Skeletal muscle satellite cell (primary cell): Measurements from ENCODE around the gene CHSY3.

Experiments used
- H3K27me3 ChIP-seq: 2 replicates; pipeline ENCODE4 v1.7.0; 2013; ENCODE audit warnings: low read length; ENCODE audit not compliant: control insufficient read depth, insufficient read depth
- H3K36me3 ChIP-seq: 2 replicates; pipeline ENCODE4 v1.7.0; 2013; ENCODE audit warnings: mild to moderate bottlenecking, control low read depth, low read length; ENCODE audit not compliant: insufficient read depth
- H3K4me1 ChIP-seq: 2 replicates; pipeline ENCODE4 v1.7.0; 2013; ENCODE audit warnings: low read length; ENCODE audit not compliant: control insufficient read depth, insufficient read depth
- H3K4me2 ChIP-seq: 2 replicates; pipeline ENCODE4 v1.7.0; 2013; ENCODE audit warnings: mild to moderate bottlenecking, low read length
- H3K4me3 ChIP-seq: 2 replicates; pipeline ENCODE4 v1.7.0; 2013; ENCODE audit warnings: low read length
- H3K9ac ChIP-seq: 2 replicates; pipeline ENCODE4 v1.7.0; 2013; ENCODE audit warnings: mild to moderate bottlenecking, low read depth, low read length, moderate library complexity
- H3K9me3 ChIP-seq: replicated peaks from 2 replicates; pipeline ENCODE4 v1.7.0; 2013; ENCODE audit warnings: mild to moderate bottlenecking, control low read depth, low read length

Gene CHSY3

DNA sequence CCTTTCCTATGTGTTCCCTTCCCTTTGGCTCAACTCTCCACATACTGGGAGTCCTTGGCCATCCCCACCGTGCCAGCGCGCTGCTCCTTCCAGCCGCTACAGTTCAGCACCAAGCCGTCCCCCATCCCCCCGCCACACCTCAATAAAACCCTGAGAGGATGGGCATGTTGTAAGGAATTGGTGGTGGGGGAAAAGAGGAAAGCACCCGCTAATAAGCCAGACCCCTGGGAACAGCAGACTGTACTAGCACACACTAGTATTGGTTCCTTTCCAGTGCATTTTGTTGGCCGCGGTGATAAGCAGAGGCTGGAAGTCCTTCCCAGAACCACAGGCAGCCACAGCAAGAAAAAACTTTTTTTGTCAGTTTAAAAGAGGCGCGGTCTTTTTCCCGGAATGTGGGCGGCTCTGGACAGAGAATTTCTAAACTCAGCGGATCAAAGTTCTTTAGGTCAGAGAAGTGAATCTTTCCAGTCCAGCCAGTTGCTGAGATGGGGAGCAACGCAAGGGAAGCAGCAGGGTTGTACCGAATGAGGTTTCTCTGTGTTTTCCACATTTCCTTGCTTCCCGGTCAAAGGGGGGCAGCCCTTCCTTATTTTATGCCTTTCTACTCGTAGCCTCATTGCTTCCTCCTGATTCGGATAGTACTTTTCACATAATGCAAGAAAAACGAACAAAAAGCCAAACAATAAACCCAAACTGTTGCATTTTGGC is 2.1 kb downstream of the CHSY3 start:
- Histone ChIP-seq H3K4me2 (peak overlapping the region; percentile 92), H3K27me3 (no peaks in the 10 kb centered on the region), H3K9ac (peak overlapping the region; percentile 81), H3K9me3 (no peaks in the 10 kb centered on the region), H3K4me1 (peaks cover 7% of the 10 kb centered on the region), H3K4me3 (peak overlapping the region; percentile 87), H3K36me3 (no peaks in the 10 kb centered on the region)

DNA sequence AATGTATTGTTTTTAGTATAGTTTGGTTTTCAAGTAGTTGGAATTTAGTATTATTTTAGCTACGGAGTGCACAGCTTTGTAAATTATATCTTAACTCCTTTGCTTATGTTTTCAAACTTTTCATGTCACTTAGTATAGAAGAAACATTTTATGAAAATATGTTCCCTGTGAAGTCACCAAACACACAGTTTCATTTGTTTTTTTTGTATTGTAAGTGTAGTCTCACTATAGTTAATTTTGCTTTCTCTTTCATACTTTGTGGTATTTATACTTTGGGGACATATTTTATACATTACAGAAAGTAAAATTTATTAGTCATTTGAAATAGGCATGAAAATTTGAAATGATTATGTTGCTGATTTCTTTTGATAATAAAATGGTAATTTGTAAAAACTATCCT is 5.0 kb downstream of the CHSY3 start:
- Histone ChIP-seq H3K9me3 (no peaks in the 10 kb centered on the region), H3K4me2 (no peak overlapping the region), H3K9ac (no peak overlapping the region), H3K36me3 (no peaks in the 10 kb centered on the region), H3K4me3 (no peak overlapping the region), H3K27me3 (no peaks in the 10 kb centered on the region), H3K4me1 (peaks cover 7% of the 10 kb centered on the region)

DNA sequence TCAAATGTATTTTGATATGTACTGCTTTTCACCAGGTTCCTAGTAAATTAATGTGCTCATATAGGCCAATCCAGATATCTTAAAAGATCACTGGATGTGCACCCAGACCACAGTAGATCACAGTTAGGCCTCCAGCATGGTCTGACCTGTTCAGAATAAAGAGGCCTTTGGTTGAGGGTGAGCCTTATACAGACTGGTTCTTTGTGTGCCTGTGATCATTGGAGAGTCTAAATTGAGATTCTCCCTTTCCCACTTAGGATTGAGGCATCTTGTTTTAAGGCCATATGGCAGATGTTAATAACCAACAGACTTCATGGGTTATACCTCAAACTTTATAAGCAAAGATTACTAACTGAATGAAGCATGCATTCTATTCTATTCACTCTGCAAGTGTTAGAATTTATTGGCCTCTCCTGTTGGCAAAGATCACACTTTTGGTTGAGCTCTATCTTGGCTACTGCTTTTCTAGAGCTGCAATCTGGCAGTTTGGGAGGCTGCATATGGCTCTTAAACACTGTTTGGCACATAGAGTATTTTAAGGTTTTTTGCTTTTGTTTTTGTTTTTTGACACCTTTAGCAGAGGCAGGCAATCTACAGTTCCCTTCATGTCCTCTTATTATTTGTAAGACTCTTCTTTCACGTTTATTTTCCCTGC is 8.5 kb downstream of the CHSY3 start:
- no peak overlapping the region for H3K4me2 ChIP-seq
- no peaks in the 10 kb centered on the region for H3K4me1 ChIP-seq
- no peak overlapping the region for H3K9ac ChIP-seq
- no peaks in the 10 kb centered on the region for H3K9me3 ChIP-seq
- no peaks in the 10 kb centered on the region for H3K36me3 ChIP-seq
- H3K4me3 ChIP-seq, result no peak overlapping the region
- no peaks in the 10 kb centered on the region for H3K27me3 ChIP-seq

DNA sequence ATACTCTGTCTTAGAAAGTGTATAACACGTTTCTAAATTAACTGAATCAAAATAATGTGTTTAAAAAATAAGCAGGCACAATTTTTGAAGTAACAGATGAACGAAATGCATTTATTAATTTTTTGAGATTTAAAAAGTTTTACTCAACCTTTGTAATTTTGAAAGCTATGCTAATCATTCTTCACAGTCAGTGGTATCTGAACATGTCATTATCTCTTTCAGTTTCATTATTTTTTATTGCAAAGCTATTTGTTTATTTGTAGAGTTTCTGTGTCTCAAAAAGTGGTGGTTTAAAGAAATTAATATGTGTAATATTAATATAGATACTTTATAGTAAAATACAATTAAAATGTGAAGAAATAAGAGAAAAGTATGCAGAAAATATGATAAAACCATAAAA is 11.2 kb downstream of the CHSY3 start:
- Histone ChIP-seq H3K4me1 (no peaks in the 10 kb centered on the region), H3K9me3 (no peaks in the 10 kb centered on the region)

DNA sequence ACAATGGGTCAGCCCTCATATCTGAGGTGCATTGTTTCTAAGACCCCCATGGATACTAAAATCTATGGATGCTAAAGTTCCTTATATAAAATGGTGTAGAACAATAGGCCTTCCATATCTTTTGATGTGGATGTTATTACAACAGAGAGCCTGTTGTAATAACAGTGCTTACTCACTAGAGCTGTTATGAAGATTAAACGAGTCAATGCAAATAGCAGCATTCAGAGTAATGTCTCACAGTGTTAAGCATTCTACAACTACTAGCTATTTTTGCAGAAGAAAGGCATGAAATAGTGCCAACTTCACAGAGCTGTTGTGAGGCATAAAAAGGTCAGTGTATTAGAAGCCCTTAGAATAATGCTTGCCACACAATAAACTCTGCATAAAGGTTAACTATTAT is 13.0 kb downstream of the CHSY3 start:
- Histone ChIP-seq H3K9ac (no peak overlapping the region), H3K36me3 (no peaks in the 10 kb centered on the region), H3K27me3 (no peaks in the 10 kb centered on the region), H3K4me1 (no peaks in the 10 kb centered on the region), H3K4me3 (no peak overlapping the region), H3K4me2 (no peak overlapping the region), H3K9me3 (no peaks in the 10 kb centered on the region)

More for the DNA sequence above, 11.2 kb downstream of the CHSY3 start:
- no peak overlapping the region for H3K4me2 ChIP-seq
- no peaks in the 10 kb centered on the region for H3K27me3 ChIP-seq
- no peaks in the 10 kb centered on the region for H3K36me3 ChIP-seq
- H3K4me3 ChIP-seq, result no peak overlapping the region
- no peak overlapping the region for H3K9ac ChIP-seq

DNA sequence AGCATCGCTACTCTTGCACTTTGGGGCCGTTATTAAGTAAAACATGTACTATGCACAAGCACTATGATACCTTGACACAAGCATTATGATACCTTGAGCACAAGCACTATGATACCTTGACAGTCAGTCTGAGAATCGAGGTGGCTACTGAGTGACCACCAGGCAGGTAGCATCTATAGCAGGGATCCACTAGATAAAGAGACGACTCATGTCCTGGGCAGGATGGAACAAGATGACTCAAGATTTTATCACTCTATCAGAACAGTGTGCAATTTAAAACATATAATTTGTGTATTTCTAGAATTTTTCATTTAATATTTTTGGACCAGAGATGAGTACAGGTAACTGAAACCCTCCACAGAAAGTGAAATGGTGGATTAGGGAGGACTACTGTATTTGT is 16.9 kb downstream of the CHSY3 start:
- H3K4me1 ChIP-seq, result no peaks in the 10 kb centered on the region
- no peak overlapping the region for H3K4me2 ChIP-seq
- H3K36me3 ChIP-seq, result no peaks in the 10 kb centered on the region
- no peaks in the 10 kb centered on the region for H3K9me3 ChIP-seq
- H3K27me3 ChIP-seq, result no peaks in the 10 kb centered on the region
- H3K9ac ChIP-seq, result no peak overlapping the region
- H3K4me3 ChIP-seq, result no peak overlapping the region

DNA sequence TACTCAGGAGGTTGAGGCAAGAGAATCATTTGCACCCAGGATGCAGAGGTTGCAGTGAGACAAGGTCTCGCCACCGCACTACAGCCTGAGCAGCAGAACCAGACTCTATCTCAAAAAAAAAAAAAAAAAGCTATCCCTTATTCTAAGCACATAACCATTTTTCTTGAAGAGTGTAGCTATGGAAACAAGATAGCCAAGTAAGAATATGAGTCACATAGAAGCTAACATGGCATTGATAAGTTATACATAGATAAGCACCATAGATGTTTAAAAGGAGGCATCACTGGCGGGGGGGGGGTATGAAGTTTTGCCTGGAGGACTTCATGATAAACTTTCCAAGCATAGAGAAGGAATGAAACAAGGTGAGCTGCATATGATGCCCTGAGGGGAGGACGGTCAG is 26.0 kb downstream of the CHSY3 start:
- no peaks in the 10 kb centered on the region for H3K9me3 ChIP-seq
- no peak overlapping the region for H3K9ac ChIP-seq
- no peak overlapping the region for H3K4me3 ChIP-seq
- no peaks in the 10 kb centered on the region for H3K36me3 ChIP-seq
- H3K4me1 ChIP-seq, result no peaks in the 10 kb centered on the region
- no peak overlapping the region for H3K4me2 ChIP-seq
- H3K27me3 ChIP-seq, result no peaks in the 10 kb centered on the region

DNA sequence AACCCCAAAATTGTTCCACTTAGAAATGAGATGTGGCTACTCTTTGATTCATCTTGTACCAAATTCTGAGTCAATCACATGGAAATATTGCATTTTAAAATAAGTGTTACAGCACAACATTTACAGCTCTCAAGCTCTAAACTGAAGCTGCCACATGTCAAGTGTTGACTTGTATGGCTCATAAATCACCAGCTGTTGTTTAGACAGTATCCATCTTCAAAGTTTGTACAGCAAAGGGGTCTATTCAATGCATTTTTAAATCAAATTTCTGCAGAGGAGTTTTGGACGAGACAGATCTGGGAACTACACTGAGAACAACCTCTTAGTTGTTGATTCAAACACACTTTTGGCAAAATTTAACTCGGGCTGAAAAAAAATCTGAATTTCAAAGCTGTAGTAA is 31.4 kb downstream of the CHSY3 start:
- H3K4me2 ChIP-seq, result no peak overlapping the region
- no peaks in the 10 kb centered on the region for H3K27me3 ChIP-seq
- no peaks in the 10 kb centered on the region for H3K4me1 ChIP-seq
- H3K36me3 ChIP-seq, result no peaks in the 10 kb centered on the region
- H3K9me3 ChIP-seq, result no peaks in the 10 kb centered on the region
- H3K4me3 ChIP-seq, result no peak overlapping the region
- no peak overlapping the region for H3K9ac ChIP-seq

DNA sequence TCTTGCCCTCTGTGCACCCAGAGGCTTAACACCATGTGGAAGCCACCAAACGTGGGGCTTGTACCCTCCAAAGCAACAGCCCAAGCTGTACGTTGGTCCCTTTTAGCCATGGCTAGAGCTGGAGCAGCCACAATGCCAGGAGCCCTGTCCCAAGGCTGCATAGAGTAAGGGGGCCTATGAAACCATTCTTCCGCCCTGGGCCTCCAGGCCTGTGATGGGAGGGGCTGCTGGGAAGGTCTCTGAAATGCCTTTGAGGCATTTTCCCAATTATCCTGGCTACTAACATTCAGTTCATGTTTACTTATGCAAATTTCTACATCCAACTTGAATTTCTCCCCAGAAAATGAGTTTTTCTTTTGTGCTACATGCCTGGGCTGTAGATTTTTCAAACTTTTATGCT is 33.8 kb downstream of the CHSY3 start:
- no peak overlapping the region for H3K4me3 ChIP-seq
- H3K9ac ChIP-seq, result no peak overlapping the region
- H3K9me3 ChIP-seq, result no peaks in the 10 kb centered on the region
- no peaks in the 10 kb centered on the region for H3K4me1 ChIP-seq
- no peaks in the 10 kb centered on the region for H3K27me3 ChIP-seq
- H3K4me2 ChIP-seq, result no peak overlapping the region
- H3K36me3 ChIP-seq, result no peaks in the 10 kb centered on the region

DNA sequence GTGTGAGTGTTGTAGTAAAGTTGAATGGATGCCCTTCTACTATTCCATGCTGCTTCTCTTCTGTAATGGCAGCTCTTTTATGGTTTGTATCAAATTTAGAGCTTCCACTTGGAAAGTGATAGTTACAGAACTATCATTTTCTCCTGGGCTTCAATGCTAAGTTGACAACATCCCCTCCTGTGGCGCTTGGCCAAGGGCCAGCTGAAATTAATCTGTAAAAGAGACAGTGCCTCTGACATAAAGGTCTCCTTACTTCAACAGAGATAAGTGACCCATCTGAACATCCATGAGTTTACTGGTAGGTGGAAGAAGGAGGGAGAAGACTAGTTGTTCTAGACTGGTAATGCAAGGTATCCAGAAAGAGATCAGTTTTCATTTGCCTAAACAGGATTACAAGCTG is 39.7 kb downstream of the CHSY3 start:
- H3K36me3 ChIP-seq, result no peaks in the 10 kb centered on the region
- H3K4me1 ChIP-seq, result peaks cover 13% of the 10 kb centered on the region
- H3K4me2 ChIP-seq, result no peak overlapping the region
- no peak overlapping the region for H3K4me3 ChIP-seq
- no peaks in the 10 kb centered on the region for H3K27me3 ChIP-seq
- H3K9me3 ChIP-seq, result no peaks in the 10 kb centered on the region
- no peak overlapping the region for H3K9ac ChIP-seq

DNA sequence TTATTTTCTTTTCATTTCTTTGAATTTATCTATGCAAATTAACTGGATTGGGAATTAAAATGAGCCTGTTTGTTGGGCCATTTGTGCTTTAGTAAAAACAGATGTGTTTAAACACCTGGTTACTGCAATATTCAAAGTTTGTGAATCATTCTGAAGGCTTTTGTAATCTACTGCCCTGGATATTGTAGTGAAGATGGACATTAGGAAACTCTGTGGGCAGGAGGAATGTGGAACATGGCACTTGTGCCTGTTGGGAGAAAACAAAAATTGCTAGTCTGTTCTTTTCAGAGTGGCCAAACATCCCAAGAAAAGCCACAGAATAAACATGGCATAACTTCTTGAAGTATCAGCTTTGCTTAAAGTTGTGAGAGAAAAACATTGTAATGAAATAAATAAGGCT is 40.8 kb downstream of the CHSY3 start:
- H3K36me3 ChIP-seq, result no peaks in the 10 kb centered on the region
- H3K9ac ChIP-seq, result no peak overlapping the region
- H3K4me3 ChIP-seq, result no peak overlapping the region
- peaks cover 13% of the 10 kb centered on the region for H3K4me1 ChIP-seq
- peak overlapping the region; percentile 26 for H3K4me2 ChIP-seq
- H3K9me3 ChIP-seq, result no peaks in the 10 kb centered on the region
- H3K27me3 ChIP-seq, result no peaks in the 10 kb centered on the region

DNA sequence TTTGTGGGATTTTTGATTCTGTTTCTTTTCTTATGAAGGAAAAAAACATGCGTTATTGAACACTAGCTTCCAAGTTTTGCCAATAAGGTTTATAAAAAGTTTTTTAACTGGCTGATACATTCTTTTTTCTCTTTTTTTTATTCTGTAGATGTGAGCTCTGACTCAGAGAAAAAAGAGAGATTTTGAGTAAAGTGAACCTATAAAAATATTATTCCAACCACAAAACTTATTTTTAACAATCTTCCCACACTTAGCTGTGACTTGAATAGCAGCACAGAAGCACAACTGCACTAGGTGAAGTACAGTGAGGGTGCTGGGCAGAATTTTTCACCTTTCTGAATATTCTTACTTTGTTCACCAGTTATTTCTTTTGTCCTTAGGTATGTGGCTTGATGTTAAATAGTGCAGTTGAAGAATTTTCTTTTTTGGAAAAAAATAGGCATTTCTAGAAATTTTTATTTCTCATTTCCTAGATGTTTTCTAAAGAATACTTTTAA is 41.6 kb downstream of the CHSY3 start:
- H3K4me3 ChIP-seq, result no peak overlapping the region
- peak overlapping the region; percentile 16 for H3K4me2 ChIP-seq
- H3K9ac ChIP-seq, result peak overlapping the region; percentile 55
- H3K9me3 ChIP-seq, result no peaks in the 10 kb centered on the region
- H3K4me1 ChIP-seq, result peaks cover 19% of the 10 kb centered on the region
- H3K36me3 ChIP-seq, result no peaks in the 10 kb centered on the region
- H3K27me3 ChIP-seq, result no peaks in the 10 kb centered on the region
